ENCODE results near the gene RGR.

DNA sequence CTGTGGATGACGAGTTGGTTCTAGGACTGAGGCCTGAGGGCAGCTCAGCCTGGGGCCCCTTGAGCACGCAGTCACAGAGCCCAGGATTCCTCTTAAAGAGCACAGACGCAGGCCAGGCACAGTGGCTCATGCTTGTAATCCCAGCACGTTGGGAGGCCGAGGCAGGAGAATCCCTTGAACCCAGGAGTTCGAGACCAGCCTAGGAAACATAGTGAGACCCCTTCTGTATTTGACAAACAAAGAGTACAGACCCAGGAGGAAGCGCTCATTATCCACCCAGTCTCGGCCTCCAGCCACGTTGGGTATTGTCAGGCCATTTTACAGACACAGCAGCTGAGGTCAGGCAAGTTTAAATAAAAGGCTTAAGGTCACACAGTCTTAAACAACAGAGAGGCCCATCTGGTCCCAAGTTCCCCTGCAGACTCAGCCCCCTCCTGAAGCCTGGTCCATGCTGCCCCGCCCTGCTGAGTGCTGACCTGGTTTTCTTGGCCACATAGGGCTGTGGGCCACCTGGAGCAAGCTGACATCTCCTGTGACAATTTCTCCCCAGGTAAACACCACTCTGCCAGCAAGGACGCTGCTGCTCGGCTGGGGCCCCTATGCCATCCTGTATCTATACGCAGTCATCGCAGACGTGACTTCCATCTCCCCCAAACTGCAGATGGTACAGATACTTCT, 12.6 kb downstream of the RGR start:
- TF ChIP-seq, protein P1, sequence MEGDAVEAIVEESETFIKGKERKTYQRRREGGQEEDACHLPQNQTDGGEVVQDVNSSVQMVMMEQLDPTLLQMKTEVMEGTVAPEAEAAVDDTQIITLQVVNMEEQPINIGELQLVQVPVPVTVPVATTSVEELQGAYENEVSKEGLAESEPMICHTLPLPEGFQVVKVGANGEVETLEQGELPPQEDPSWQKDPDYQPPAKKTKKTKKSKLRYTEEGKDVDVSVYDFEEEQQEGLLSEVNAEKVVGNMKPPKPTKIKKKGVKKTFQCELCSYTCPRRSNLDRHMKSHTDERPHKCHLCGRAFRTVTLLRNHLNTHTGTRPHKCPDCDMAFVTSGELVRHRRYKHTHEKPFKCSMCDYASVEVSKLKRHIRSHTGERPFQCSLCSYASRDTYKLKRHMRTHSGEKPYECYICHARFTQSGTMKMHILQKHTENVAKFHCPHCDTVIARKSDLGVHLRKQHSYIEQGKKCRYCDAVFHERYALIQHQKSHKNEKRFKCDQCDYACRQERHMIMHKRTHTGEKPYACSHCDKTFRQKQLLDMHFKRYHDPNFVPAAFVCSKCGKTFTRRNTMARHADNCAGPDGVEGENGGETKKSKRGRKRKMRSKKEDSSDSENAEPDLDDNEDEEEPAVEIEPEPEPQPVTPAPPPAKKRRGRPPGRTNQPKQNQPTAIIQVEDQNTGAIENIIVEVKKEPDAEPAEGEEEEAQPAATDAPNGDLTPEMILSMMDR (IDR thresholded peaks at IDR 0.05): no peak
- no peak for TF ChIP-seq EZH2 (IDR thresholded peaks at IDR 0.05)
- no peak for TF ChIP-seq EZH2phosphoT487 (IDR thresholded peaks at IDR 0.05)
